Naive B cell (primary cell): ENCODE measurements around the gene KCNH6. TPM values are rescaled to one million over a fixed set of nuclear protein-coding genes. Genes with fewer than 3 reads are reported as not detected.

Experiments
- ATAC-seq, 2 donors: fragments of 150-1000 bp; cut with Tn5 transposase; 2 replicates each; pipeline ENCODE4 v1.10.0; 2021; ENCODE audit warnings: low read depth in 2 of 2, mild to moderate bottlenecking in 2 of 2, moderate library complexity in 2 of 2
- DNase-seq: peaks from one replicate; pipeline ENCODE4 v3.0.0; 2022
- H3K27ac Mint-ChIP-seq, 6 donors: one replicate each; pipeline ENCODE4 v1.8.0; 2020 to 2022; ENCODE audit warnings: mild to moderate bottlenecking in 6 of 6, mixed read lengths in 6 of 6, moderate library complexity in 5 of 6, inconsistent platforms in 2 of 6
- H3K27me3 Mint-ChIP-seq, 3 donors: one replicate each; pipeline ENCODE4 v1.8.0; 2021 to 2022; ENCODE audit warnings: mixed read lengths in 3 of 3, mild to moderate bottlenecking in 1 of 3
- H3K36me3 Mint-ChIP-seq, 2 donors: one replicate each; pipeline ENCODE4 v1.8.0; 2020 to 2022; ENCODE audit warnings: mixed read lengths in 2 of 2, inconsistent platforms in 1 of 2, mild to moderate bottlenecking in 1 of 2
- H3K4me1 Mint-ChIP-seq, 3 donors: one replicate each; pipeline ENCODE4 v1.8.0; 2020 to 2022; ENCODE audit warnings: mixed read lengths in 3 of 3, inconsistent platforms in 1 of 3, mild to moderate bottlenecking in 1 of 3, moderate library complexity in 1 of 3
- H3K4me3 Mint-ChIP-seq, 8 donors: one replicate each; pipeline ENCODE4 v1.8.0; 2020 to 2022; ENCODE audit warnings: mild to moderate bottlenecking in 8 of 8, mixed read lengths in 8 of 8, moderate library complexity in 8 of 8, inconsistent platforms in 2 of 8
- H3K9me3 Mint-ChIP-seq, 7 donors: one replicate each; pipeline ENCODE4 v1.8.0; 2020 to 2022; ENCODE audit warnings: mixed read lengths in 7 of 7, mild to moderate bottlenecking in 5 of 7, inconsistent platforms in 2 of 7, moderate library complexity in 1 of 7
- polyA plus RNA-seq, 6 donors: library from polyadenylated mRNA; unstranded; fragments of 300-500 nt; fragmentation: Illumina TruSeq; gene quantifications; one replicate each; pipeline ENCODE4 v1.2.3, GENCODE V29; 2021; ENCODE audit warnings: low read depth in 6 of 6

The KCNH6 gene
- polyA plus RNA-seq, 6 donors from 2014 or later, result not detected

DNA sequence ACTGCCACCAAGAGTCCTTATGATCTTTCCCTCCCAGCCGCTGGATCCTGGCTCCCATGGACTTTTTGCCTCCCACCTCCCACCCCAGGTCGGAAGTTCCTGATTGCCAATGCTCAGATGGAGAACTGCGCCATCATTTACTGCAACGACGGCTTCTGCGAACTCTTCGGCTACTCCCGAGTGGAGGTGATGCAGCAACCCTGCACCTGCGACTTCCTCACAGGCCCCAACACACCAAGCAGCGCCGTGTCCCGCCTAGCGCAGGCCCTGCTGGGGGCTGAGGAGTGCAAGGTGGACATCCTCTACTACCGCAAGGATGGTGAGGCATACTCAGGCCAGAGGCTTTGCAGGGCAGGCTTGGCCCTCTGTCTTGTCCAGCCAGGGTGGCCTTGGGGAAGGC is 893 bp downstream of the KCNH6 start:
- DNase-seq (no peak), ATAC-seq (no peak)
- peaks cover 0 to 5% (median 0%) of the 10 kb centered on the region in 7 donors for H3K9me3 Mint-ChIP-seq
- peak overlapping the region in 1 of 6 donors; percentile 75 for H3K27ac Mint-ChIP-seq
- H3K4me1 Mint-ChIP-seq, result peaks cover 0 to 14% (median 7%) of the 10 kb centered on the region in 3 donors
- H3K4me3 Mint-ChIP-seq, result peak overlapping the region in 4 of 8 donors; percentile 34 to 63 (median 54)
- peaks cover 33 to 73% (median 55%) of the 10 kb centered on the region in 3 donors for H3K27me3 Mint-ChIP-seq
- H3K36me3 Mint-ChIP-seq, result peaks cover 0 to 8% of the 10 kb centered on the region in 2 donors

DNA sequence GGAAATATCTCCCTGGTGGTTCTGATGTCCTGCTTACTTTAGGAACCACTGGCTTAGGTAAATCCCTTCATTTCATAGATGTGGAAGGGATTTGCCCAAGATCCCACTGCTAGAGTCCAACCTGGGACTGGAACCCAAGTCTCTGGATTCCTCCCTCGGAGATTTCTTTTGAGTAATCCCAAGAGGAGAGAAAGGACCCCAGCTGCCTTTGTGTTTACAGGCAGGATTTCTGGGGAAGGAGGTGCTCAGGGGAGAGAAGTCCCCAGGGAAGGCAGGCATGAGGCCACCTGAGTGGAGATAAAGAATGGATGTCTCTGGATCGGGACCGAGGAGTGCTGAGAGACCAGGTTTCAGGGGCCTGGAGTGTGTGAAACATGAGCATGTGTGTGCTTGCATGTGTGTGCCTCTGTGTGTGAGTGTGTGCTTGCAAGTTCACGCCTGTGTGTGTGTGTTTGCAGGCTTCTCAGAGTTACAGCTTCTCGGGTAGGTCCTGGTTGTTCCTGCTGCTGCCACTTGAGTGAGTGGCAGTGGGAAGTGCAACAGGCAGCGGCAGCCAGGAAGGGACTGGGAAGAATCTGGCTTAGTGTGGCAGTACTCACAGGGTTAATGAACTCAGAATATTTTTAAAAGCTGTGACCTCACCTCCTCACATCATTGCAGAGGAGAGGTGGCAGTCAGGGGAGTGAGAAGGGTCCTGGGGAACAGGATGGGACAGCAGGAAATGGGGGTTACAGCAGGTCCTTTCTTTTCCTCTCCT is 2.2 kb downstream of the KCNH6 start:
- Mint-ChIP-seq H3K9me3 (peaks cover 0 to 5% (median 0%) of the 10 kb centered on the region in 7 donors), H3K4me3 (peak overlapping the region in 1 of 8 donors; percentile 15), H3K36me3 (peaks cover 0 to 8% of the 10 kb centered on the region in 2 donors), H3K27me3 (peaks cover 30 to 61% (median 55%) of the 10 kb centered on the region in 3 donors), H3K4me1 (peaks cover 4 to 14% (median 7%) of the 10 kb centered on the region in 3 donors), H3K27ac (no peak overlapping the region)
- ATAC-seq, result no peak
- no peak for DNase-seq

DNA sequence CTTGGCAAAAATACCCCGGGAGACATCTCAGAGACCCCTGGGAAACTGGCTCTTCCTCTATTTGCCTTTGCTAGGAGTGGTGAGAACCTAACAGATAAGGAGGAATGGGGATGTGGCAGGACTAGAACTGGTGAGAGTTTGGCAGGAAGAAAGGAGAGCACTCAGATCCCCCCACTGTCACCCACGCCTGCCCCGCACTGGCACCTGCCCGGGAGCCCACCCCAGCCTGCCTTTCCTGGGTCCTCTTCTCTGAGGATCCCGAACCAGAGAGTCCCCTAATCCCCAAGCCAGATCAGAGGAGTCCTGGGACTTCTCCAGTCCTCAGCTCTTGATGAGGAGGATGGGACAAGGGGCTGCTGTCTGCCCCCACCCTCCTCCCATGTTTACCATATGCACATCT is 3.7 kb downstream of the KCNH6 start:
- DNase-seq (no peak), ATAC-seq (no peak)
- Mint-ChIP-seq H3K27me3 (peaks cover 19 to 46% (median 40%) of the 10 kb centered on the region in 3 donors), H3K4me3 (peak overlapping the region in 1 of 8 donors; percentile 55), H3K27ac (peak overlapping the region in 1 of 6 donors; percentile 94), H3K36me3 (peaks cover 0 to 8% of the 10 kb centered on the region in 2 donors), H3K9me3 (peaks cover 0 to 5% (median 0%) of the 10 kb centered on the region in 7 donors), H3K4me1 (peaks cover 4 to 14% (median 7%) of the 10 kb centered on the region in 3 donors)

DNA sequence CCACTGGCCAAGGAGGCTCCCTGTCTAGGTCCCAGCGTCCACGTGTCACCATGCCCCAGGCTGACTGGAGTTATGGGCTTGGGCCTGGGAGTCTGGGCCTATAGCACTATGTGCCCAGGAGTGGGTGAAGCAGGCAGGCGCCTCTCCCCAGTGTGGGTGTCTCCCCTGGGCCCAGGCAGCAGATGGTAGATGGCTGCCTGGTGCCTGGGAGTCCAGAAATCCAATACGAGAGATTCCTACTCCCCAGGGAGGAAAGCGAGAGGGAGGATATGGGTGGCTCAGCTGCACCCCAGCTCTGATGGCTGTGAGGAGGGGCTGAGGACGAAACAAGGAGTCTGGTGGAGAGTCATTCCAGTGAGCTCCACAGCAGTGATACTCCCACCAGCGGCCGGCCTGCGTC is 5.0 kb downstream of the KCNH6 start:
- H3K4me3 Mint-ChIP-seq, result no peak overlapping the region
- H3K27ac Mint-ChIP-seq, result no peak overlapping the region
- H3K27me3 Mint-ChIP-seq, result peaks cover 14 to 37% (median 33%) of the 10 kb centered on the region in 3 donors
- H3K4me1 Mint-ChIP-seq, result peaks cover 4 to 14% (median 7%) of the 10 kb centered on the region in 3 donors
- H3K36me3 Mint-ChIP-seq, result peaks cover 0 to 8% of the 10 kb centered on the region in 2 donors
- DNase-seq (no peak), ATAC-seq (no peak)
- peaks cover 0 to 5% (median 0%) of the 10 kb centered on the region in 7 donors for H3K9me3 Mint-ChIP-seq

DNA sequence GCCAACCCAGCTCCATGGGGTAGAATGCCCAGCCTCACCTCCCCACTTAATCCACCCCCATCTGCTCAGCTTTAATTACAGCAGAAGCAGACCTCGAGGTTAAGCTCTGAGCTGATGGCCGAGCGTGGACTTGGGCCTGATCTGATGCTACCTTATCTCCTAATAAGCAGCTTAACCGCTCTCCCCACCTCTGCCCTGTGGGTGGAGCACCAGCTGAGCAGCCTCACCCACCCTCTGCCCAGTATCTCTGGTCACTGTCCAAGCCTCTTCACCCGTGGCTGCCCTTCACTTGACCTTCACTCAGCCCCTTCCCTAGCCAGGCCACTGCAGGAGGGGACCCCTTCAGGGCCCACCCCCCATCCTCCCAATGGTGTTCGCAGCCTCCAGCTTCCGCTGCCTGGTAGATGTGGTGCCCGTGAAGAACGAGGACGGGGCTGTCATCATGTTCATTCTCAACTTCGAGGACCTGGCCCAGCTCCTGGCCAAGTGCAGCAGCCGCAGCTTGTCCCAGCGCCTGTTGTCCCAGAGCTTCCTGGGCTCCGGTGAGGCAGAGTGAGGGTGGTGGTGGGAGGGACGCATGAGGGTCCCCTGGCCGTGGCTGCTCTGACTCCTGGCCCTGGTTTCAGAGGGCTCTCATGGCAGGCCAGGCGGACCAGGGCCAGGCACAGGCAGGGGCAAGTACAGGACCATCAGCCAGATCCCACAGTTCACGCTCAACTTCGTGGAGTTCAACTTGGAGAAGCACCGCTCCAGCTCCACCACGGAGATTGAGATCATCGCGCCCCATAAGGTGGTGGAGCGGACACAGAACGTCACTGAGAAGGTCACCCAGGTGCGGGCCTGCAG is 6.8 kb downstream of the KCNH6 start:
- Mint-ChIP-seq H3K27ac (peak overlapping the region in 1 of 6 donors; percentile 87), H3K4me1 (peaks cover 0 to 4% (median 0%) of the 10 kb centered on the region in 3 donors)
- ATAC-seq, result no peak

DNA sequence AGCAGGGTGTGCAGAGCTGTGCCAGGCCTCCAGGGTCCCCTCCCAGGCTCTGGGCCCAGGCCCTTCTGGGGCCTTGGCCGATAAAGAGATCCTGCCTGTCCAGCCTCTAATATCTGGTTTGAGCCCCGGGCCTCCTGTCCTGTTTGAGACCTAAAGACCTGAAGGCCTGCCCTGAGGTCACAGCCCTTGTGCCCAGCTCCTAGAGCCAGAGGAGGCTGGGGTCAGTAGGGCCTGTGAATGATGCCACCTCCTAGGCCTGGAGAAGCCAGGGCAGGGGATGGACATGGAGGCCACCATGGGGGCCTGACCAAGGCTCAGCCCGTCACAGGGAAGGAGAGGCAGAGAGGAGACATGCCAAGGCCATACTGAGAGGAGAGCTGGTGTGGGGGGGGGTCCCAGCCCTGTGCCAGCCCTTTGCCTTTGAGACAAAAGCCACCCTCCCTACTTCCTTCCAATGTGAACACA is 7.4 kb downstream of the KCNH6 start:
- ATAC-seq (no peak), DNase-seq (no peak)
- Mint-ChIP-seq H3K4me1 (peaks cover 0 to 4% (median 4%) of the 10 kb centered on the region in 3 donors), H3K27ac (no peak overlapping the region), H3K9me3 (no peaks in the 10 kb centered on the region), H3K27me3 (peaks cover 6 to 34% (median 27%) of the 10 kb centered on the region in 3 donors), H3K36me3 (no peaks in the 10 kb centered on the region), H3K4me3 (no peak overlapping the region)

More for the DNA sequence above, 6.8 kb downstream of the KCNH6 start:
- Mint-ChIP-seq H3K9me3 (no peaks in the 10 kb centered on the region), H3K36me3 (no peaks in the 10 kb centered on the region), H3K4me3 (no peak overlapping the region), H3K27me3 (peaks cover 7 to 34% (median 27%) of the 10 kb centered on the region in 3 donors)
- no peak for DNase-seq

DNA sequence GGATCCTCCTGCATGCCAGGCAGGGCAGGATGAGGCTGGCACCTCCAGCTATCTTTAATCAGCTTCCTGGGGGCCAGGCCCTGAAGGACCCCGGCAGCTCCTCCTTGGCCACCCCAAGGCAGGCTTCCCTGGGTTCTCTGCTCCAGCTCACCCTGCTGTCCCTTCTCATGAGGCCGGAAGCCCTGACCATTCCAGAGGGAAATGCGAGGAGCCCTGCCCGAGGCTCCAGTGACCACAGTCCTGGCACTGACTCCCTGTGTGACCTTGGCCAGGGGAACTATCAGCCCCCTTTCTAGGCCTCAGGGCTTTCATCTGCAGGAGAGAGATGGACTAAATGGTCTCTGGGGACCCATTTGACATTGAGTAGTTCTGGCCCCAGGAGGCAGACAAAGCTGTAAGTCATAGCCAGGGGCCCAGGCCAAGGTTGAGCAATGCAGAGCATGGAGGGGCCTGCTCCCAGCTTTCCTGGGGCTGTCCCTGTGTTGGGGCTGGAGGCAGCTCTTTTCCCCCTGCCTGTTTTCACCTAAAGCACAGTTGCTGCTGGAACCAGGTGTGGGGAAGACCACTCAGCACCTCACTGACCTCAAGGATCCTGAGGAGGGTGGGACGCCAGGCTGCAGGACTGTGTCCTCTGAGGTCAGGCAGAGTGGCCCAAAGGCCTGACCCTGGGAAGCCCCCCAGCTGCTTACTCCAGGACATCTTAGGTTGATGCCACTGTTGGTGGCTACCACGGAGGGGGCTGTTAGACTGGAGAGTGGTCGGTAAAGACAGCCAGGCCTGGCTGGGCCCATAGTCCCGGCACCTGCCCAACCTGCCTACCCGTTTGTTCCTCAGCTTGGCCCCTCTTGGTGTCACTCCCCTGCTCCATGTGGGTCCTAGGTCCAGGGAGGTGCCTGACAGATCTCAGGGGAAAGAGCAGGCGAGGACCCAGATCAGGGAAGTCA is 8.1 kb downstream of the KCNH6 start:
- H3K27me3 Mint-ChIP-seq, result peaks cover 4 to 36% (median 34%) of the 10 kb centered on the region in 3 donors
- no peaks in the 10 kb centered on the region for H3K9me3 Mint-ChIP-seq
- H3K36me3 Mint-ChIP-seq, result no peaks in the 10 kb centered on the region
- no peak overlapping the region for H3K4me3 Mint-ChIP-seq
- peak overlapping the region in 1 of 6 donors; percentile 18 for H3K27ac Mint-ChIP-seq
- no peak for ATAC-seq
- peaks cover 0 to 4% (median 4%) of the 10 kb centered on the region in 3 donors for H3K4me1 Mint-ChIP-seq
- no peak for DNase-seq

DNA sequence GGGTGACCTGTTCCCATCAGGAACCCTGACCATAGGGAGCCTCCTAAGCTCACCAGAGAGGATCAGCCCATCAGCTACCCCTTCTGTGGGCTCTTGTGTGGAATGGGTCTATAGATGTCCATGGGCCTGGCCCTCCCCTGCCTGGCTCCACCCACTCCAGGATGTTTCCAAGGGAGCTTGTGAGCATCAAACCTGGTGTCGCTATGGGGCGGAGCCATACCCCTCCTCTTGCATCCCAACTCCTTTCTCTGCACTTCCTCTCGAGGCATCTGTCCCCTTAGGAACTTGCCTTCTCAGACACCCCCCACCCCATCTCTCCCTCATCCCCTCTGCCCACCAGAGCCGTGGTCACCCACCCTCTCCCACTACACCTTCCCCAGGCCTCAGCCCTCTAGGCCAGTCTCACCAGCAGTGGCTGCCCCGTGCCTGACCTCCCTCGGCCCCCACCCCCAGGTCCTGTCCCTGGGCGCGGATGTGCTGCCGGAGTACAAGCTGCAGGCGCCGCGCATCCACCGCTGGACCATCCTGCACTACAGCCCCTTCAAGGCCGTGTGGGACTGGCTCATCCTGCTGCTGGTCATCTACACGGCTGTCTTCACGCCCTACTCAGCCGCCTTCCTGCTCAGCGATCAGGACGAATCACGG is 10.4 kb downstream of the KCNH6 start:
- Mint-ChIP-seq H3K36me3 (no peaks in the 10 kb centered on the region), H3K9me3 (no peaks in the 10 kb centered on the region), H3K27ac (no peak overlapping the region), H3K4me1 (peaks cover 5 to 12% (median 7%) of the 10 kb centered on the region in 3 donors), H3K4me3 (no peak overlapping the region), H3K27me3 (peaks cover 9 to 42% (median 40%) of the 10 kb centered on the region in 3 donors)
- DNase-seq (no peak), ATAC-seq (no peak)

DNA sequence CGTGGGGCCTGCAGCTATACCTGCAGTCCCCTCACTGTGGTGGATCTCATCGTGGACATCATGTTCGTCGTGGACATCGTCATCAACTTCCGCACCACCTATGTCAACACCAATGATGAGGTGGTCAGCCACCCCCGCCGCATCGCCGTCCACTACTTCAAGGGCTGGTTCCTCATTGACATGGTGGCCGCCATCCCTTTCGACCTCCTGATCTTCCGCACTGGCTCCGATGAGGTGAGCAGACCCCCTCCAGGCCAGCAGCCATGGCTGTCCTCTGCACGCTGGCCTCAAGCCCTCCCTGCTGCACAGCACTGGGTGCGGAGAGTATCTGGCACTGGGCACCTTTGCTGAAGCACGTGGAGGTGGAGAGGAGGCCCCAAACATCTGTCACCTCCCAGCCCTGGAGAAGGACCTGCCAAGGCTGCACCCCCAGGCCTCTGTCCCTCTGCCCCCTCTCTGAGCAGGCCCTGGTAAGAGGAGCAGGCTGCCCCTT is 11.0 kb downstream of the KCNH6 start:
- peaks cover 7 to 15% (median 10%) of the 10 kb centered on the region in 3 donors for H3K4me1 Mint-ChIP-seq
- ATAC-seq (no peak), DNase-seq (no peak)
- H3K27me3 Mint-ChIP-seq, result peaks cover 14 to 48% (median 46%) of the 10 kb centered on the region in 3 donors
- no peaks in the 10 kb centered on the region for H3K9me3 Mint-ChIP-seq
- no peaks in the 10 kb centered on the region for H3K36me3 Mint-ChIP-seq
- no peak overlapping the region for H3K4me3 Mint-ChIP-seq
- no peak overlapping the region for H3K27ac Mint-ChIP-seq

DNA sequence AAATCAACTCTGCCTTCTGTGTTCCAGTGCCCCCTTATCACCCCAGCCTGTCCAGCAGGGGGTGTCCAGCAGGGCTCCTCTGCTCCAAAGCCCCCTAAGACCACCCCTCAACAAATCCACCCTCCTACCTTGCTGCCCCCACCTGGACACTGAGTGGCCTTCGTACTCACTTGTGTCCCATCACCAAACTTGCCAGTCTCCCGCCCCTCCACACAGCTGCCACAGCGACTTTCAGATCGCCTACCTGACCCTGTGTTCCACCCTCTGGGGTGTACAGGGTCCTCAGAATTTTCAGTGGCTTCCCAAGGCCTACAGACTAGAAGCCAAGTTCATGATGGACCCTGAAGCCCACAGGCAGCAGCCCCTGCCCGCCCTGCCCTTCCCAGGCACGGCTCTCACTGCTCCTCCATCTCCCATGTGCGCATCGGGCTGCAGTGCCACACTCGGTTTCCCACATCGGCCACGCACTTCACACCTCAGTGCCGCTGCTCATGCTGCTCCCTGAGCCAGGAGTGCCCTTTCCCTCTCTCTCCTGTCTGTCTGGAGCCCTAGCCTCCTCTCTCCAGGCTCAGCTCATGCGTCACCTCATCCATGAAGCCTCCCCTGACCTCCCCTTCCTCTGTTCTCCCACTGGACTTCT is 11.8 kb downstream of the KCNH6 start:
- peak overlapping the region in 1 of 8 donors; percentile 54 for H3K4me3 Mint-ChIP-seq
- ATAC-seq, result no peak
- no peak for DNase-seq
- H3K27ac Mint-ChIP-seq, result peak overlapping the region in 1 of 6 donors; percentile 67
- H3K36me3 Mint-ChIP-seq, result no peaks in the 10 kb centered on the region
- H3K4me1 Mint-ChIP-seq, result peaks cover 7 to 12% (median 11%) of the 10 kb centered on the region in 3 donors
- peaks cover 21 to 56% (median 54%) of the 10 kb centered on the region in 3 donors for H3K27me3 Mint-ChIP-seq
- no peaks in the 10 kb centered on the region for H3K9me3 Mint-ChIP-seq

DNA sequence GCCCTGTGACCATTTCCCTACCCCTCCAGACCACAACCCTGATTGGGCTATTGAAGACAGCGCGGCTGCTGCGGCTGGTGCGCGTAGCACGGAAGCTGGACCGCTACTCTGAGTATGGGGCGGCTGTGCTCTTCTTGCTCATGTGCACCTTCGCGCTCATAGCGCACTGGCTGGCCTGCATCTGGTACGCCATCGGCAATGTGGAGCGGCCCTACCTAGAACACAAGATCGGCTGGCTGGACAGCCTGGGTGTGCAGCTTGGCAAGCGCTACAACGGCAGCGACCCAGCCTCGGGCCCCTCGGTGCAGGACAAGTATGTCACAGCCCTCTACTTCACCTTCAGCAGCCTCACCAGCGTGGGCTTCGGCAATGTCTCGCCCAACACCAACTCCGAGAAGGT is 12.5 kb downstream of the KCNH6 start:
- Mint-ChIP-seq H3K27me3 (peaks cover 21 to 62% (median 58%) of the 10 kb centered on the region in 3 donors), H3K27ac (no peak overlapping the region), H3K4me1 (peaks cover 7 to 12% (median 11%) of the 10 kb centered on the region in 3 donors), H3K4me3 (no peak overlapping the region), H3K9me3 (no peaks in the 10 kb centered on the region), H3K36me3 (no peaks in the 10 kb centered on the region)
- DNase-seq, result no peak
- no peak for ATAC-seq
